GM21515 (cell line): ENCODE measurements around the gene PPP1R3F.
"Not testable (repeated sequence)": the region's sequence is repeated elsewhere in the genome, so short reads cannot be mapped to it uniquely, and the experiment has no call there.

Experiments
- ATAC-seq: cut with Tn5 transposase; IDR thresholded peaks from one replicate; pipeline ENCODE4 v1.9.1; 2021; ENCODE audit not compliant: unreplicated experiment

The PPP1R3F gene

GRCh38 chrX:49272421-49272820 lies 2.8 kb downstream of the PPP1R3F start:
- ATAC-seq: no peak

- no peak for ATAC-seq
These were observed 3.7 kb downstream of the PPP1R3F start for GRCh38 chrX:49273181-49273727.

- ATAC-seq: no peak
These were observed 6.6 kb downstream of the PPP1R3F start for GRCh38 chrX:49276207-49276606.

- no peak for ATAC-seq
These were observed 7.3 kb downstream of the PPP1R3F start for GRCh38 chrX:49276671-49277534.

- no peak for ATAC-seq
These were observed 7.9 kb downstream of the PPP1R3F start for GRCh38 chrX:49277535-49277830.

GRCh38 chrX:49278081-49278480 lies 8.5 kb downstream of the PPP1R3F start:
- no peak for ATAC-seq

GRCh38 chrX:49282647-49283011 lies 13.0 kb downstream of the PPP1R3F start:
- no peak for ATAC-seq

GRCh38 chrX:49284212-49284611 lies 14.6 kb downstream of the PPP1R3F start:
- ATAC-seq: no peak

- no peak for ATAC-seq
These were observed 16.5 kb downstream of the PPP1R3F start for GRCh38 chrX:49286136-49286535.

- no peak for ATAC-seq
These were observed 17.0 kb downstream of the PPP1R3F start for GRCh38 chrX:49286581-49286980.

- ATAC-seq: no peak
These were observed 18.1 kb downstream of the PPP1R3F start for GRCh38 chrX:49287665-49288064.

GRCh38 chrX:49290215-49290614 lies 20.6 kb downstream of the PPP1R3F start:
- no peak for ATAC-seq

- ATAC-seq: peak; percentile 55
These were observed 22.2 kb downstream of the PPP1R3F start for GRCh38 chrX:49291615-49292337.

- no peak for ATAC-seq
These were observed 23.1 kb downstream of the PPP1R3F start for GRCh38 chrX:49292400-49293362.

GRCh38 chrX:49299293-49299692 lies 29.7 kb downstream of the PPP1R3F start:
- ATAC-seq: not testable (repeated sequence)

- ATAC-seq: no peak
These were observed 31.1 kb downstream of the PPP1R3F start for GRCh38 chrX:49300703-49301102.

- no peak for ATAC-seq
These were observed 33.8 kb downstream of the PPP1R3F start, which contains the start of gene GAGE10 for GRCh38 chrX:49303346-49303745. Gene GAGE10, plus strand, starts transcription at chrX:49303646. Its CDS starts 1,214 bp downstream, at chrX:49304860.

- ATAC-seq: not testable (repeated sequence)
These were observed 38.2 kb downstream of the PPP1R3F start for GRCh38 chrX:49307775-49308174.

- ATAC-seq: no peak
These were observed 39.1 kb downstream of the PPP1R3F start for GRCh38 chrX:49308604-49309269.

GRCh38 chrX:49309401-49309981 lies 39.9 kb downstream of the PPP1R3F start:
- ATAC-seq: no peak
